Tibial nerve (tissue), 4 donors: ENCODE results near the gene TRIM3. TPM values are rescaled to one million over a fixed set of nuclear protein-coding genes. Genes with fewer than 3 reads are reported as not detected.

Experiments
- DNase-seq, 2 donors: peaks; one replicate each; pipeline ENCODE4 v3.0.0-alpha.2; 2019; ENCODE audit warnings: low spot score in 2 of 2
- H3K27ac ChIP-seq, 4 donors: fragments of 200-600 bp; sonication (generic) in 3 of 4; one replicate each; pipeline ENCODE4 v1.5.1; 2017 to 2019; ENCODE audit warnings: mild to moderate bottlenecking in 1 of 4
- H3K27me3 ChIP-seq, 2 donors: fragments of 200-600 bp; sonication (generic) in 1 of 2; one replicate each; pipeline versions ENCODE4 v1.5.1 to v1.6.0; 2017 to 2019
- H3K36me3 ChIP-seq, 3 donors: fragments of 200-600 bp; sonication (generic); one replicate each; pipeline ENCODE4 v1.5.1; 2018 to 2019
- H3K4me1 ChIP-seq, 4 donors: fragments of 200-600 bp; sonication (generic) in 3 of 4; one replicate each; pipeline ENCODE4 v1.5.1; 2017 to 2019
- H3K4me3 ChIP-seq, 4 donors: fragments of 200-600 bp; sonication (generic) in 3 of 4; one replicate each; pipeline ENCODE4 v1.5.1; 2017 to 2019; ENCODE audit warnings: mild to moderate bottlenecking in 1 of 4, moderate library complexity in 1 of 4
- H3K9me3 ChIP-seq, 4 donors: fragments of 200-600 bp; sonication (generic) in 3 of 4; one replicate each; pipeline ENCODE4 v1.5.1; 2017 to 2019
- CTCF ChIP-seq, 5 experiments: fragments of 200-600 bp in 3 of 5; fragments of 450-650 bp in 2 of 5; sonication (generic) in 3 of 5; IDR thresholded peaks; one replicate each; pipeline ENCODE4 v1.5.1; 2016 to 2019; ENCODE audit warnings: antibody characterized with exemption in 5 of 5, mild to moderate bottlenecking in 3 of 5, moderate library complexity in 2 of 5
- EP300 ChIP-seq, 2 donors: sonication (generic); formaldehyde crosslinking; IDR thresholded peaks; one replicate each; pipeline ENCODE4 v1.6.1; 2017; ENCODE audit warnings: antibody characterized with exemption in 2 of 2, mild to moderate bottlenecking in 1 of 2
- POLR2A ChIP-seq, 2 donors: fragments of 450-650 bp; IDR thresholded peaks; one replicate each; pipeline ENCODE4 v1.6.1; 2017; ENCODE audit warnings: antibody characterized with exemption in 2 of 2, mild to moderate bottlenecking in 2 of 2, moderate library complexity in 2 of 2
- WGBS, 2 donors: methylation state at CpG; one replicate each; pipeline ENCODE4 v1.1.5; 2018; 5-methylcytosine and 5-hydroxymethylcytosine counted together
- total RNA-seq, 4 donors: library from RNA; depleted of rRNA; stranded (reverse); fragments of >200 nt; gene quantifications; one replicate each; pipeline ENCODE4 v1.1.0, GENCODE V29; 2016

TRIM3 gene
- total RNA-seq, 4 donors from 2014 or later = 25.6 to 47.7 (median 31.8) TPM

- TF ChIP-seq CTCF (IDR thresholded peaks at IDR 0.05) (no peak), POLR2A (IDR thresholded peaks at IDR 0.05) (no peak)
- no peaks in the 10 kb centered on the region for H3K27me3 ChIP-seq
- H3K27ac ChIP-seq = no peak overlapping the region
- DNase-seq = no peak
- no peaks in the 10 kb centered on the region for H3K9me3 ChIP-seq
- WGBS, 2 donors = 93 to 96% methylated on average over 43 to 52 of the region's 56 CpGs
- H3K4me1 ChIP-seq = no peaks in the 10 kb centered on the region
- H3K4me3 ChIP-seq = no peak overlapping the region
- peaks cover 4 to 100% (median 14%) of the 10 kb centered on the region in 3 donors for H3K36me3 ChIP-seq
Observed at GRCh38 chr11:6456361-6457073, 17.2 kb downstream of the TRIM3 start.

GRCh38 chr11:6455070-6455469 lies 18.7 kb downstream of the TRIM3 start:
- H3K4me3 ChIP-seq = no peak overlapping the region
- peaks cover 4 to 100% (median 21%) of the 10 kb centered on the region in 3 donors for H3K36me3 ChIP-seq
- WGBS, 2 donors = 88 to 93% methylated on average over 2 of the region's 2 CpGs
- no peaks in the 10 kb centered on the region for H3K27me3 ChIP-seq
- no peaks in the 10 kb centered on the region for H3K9me3 ChIP-seq
- no peak for DNase-seq
- no peak overlapping the region for H3K27ac ChIP-seq
- no peak for TF ChIP-seq EP300 (IDR thresholded peaks at IDR 0.05)
- no peak for TF ChIP-seq CTCF (IDR thresholded peaks at IDR 0.05)
- no peak for TF ChIP-seq POLR2A (IDR thresholded peaks at IDR 0.05)
- no peaks in the 10 kb centered on the region for H3K4me1 ChIP-seq

- H3K9me3 ChIP-seq = no peaks in the 10 kb centered on the region
- WGBS, 2 donors = 95 to 98% methylated on average over 2 of the region's 2 CpGs
- H3K27ac ChIP-seq = no peak overlapping the region
- TF ChIP-seq CTCF (IDR thresholded peaks at IDR 0.05) = no peak
- no peak for TF ChIP-seq EP300 (IDR thresholded peaks at IDR 0.05)
- no peak for TF ChIP-seq POLR2A (IDR thresholded peaks at IDR 0.05)
- no peaks in the 10 kb centered on the region for H3K4me1 ChIP-seq
- peaks cover 4 to 100% (median 27%) of the 10 kb centered on the region in 3 donors for H3K36me3 ChIP-seq
- no peak for DNase-seq
- no peaks in the 10 kb centered on the region for H3K27me3 ChIP-seq
- H3K4me3 ChIP-seq = no peak overlapping the region
Observed at GRCh38 chr11:6453152-6453551, 20.6 kb downstream of the TRIM3 start.

GRCh38 chr11:6452219-6452618 lies 21.5 kb downstream of the TRIM3 start:
- H3K27ac ChIP-seq = no peak overlapping the region
- no peaks in the 10 kb centered on the region for H3K9me3 ChIP-seq
- peaks cover 4 to 100% (median 22%) of the 10 kb centered on the region in 3 donors for H3K36me3 ChIP-seq

More at GRCh38 chr11:6452219-6452618, 21.5 kb downstream of the TRIM3 start:
- H3K4me1 ChIP-seq = no peaks in the 10 kb centered on the region
- 68 to 76% methylated on average over 3 of the region's 3 CpGs for WGBS, 2 donors
- no peaks in the 10 kb centered on the region for H3K27me3 ChIP-seq
- no peak overlapping the region for H3K4me3 ChIP-seq
- TF ChIP-seq POLR2A (IDR thresholded peaks at IDR 0.05) (no peak), CTCF (IDR thresholded peaks at IDR 0.05) (no peak), EP300 (IDR thresholded peaks at IDR 0.05) (no peak)
- DNase-seq = no peak
